OCI-M2 (cell line): ENCODE data around the gene CLIP4.

ENCODE experiments used
- DNase-seq: peaks from one replicate; lab custom pipeline; 2025; ENCODE audit not compliant: unreplicated experiment; lab: John Stamatoyannopoulos, UW

Gene CLIP4

DNA sequence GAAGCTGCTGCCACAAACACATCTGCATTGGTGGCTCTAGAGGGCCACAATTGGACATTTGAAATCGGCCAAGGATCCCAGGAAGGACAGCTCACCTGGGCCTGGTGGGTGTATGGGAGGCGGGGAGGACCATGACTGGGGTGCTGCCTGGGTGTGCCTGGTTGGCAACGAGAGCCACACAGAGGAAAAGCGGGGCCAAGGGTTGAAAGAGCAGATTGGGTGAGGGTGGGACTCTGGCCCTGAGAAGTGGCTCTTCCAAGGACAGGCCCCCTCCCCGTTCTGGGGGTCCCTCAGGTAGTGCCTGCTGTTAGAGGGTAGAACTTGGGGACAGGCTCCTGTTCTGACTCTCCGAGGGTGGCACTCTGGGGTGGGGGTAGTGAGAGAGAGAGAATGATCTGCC lies 102.9 kb downstream of the CLIP4 start:
- no peak for DNase-seq

DNA sequence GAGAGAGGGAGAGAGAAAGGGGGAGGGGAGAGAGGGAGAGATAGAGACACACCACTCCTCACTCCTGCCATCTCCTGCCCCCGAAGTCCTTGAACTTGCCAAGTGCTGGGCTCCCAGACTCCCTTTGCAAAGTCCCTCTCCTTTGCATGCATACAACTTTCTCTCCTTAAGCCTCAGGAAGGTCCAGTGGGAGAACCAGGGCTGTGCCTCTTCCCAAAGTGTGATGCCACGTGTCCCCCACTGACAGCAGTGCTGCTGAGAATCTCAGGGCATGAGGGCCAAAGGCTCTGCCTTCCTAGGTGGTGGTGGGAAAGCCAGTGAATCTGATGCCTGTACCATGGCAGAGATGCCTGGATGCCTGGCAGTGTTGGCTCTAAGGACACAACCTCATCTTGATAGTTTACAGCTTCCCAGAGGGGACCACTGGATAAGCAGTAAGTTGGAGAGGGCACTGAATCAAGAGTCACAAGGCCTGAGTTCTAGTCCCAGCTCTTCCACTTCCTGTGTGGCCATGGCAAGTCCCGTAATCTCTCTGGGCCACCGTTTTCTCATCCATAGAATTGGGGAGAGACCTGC lies 103.4 kb downstream of the CLIP4 start:
- DNase-seq = no peak

DNA sequence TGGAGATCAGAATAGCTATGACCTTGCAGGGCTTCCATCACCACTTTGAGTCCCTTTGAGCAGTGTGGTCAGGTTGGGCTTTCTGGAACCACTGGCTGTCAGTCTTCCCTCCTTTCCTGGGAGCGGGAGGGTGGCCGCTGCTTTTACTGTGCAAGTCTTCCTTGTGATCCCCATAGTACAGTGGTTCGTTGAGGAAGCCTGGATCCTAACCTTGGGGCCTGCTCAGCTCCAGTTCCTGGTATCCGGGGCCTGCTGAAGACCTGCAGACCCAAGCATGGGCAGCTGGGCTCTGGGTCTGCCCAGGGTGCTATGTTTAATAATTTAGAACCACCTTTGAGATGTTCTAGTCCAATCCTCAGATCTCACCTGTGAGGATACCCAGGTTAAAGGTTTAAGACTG lies 104.2 kb downstream of the CLIP4 start:
- no peak for DNase-seq

DNA sequence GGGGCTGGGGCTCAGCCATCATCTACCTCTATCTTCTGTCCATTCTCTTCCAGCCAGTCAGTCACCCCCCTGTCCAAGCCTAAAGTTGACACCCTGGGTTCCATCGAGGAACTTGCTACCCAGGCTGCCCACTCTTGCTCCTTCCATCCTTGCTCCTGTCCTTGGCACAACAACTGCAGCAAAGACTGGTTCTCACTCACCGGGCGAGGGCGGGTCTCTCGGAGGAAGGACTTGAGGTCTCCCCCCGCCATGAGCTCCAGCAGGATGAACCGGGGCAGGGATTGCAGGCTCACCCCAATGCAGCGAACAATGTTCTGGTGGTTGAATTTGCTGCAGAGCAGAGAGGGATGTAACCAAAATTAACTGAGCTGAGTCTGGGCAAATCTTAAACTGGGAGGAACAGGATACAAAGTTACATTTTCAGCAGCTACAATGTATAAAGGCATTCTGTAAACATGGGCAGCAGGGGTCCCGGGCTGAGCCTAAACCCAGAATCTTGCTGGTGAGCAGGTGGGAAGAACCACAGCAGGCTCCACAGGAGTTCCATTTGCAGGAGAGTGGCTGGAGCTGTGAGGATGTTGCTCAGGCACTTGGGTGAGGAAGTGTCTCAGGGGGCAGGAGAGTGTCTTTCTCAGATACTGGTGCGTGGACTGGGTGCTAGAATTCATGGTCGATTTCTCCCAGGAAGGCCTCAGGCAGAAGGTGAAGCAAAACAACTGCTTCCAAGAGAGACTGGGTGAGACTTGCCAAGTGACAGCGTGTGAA lies 105.5 kb downstream of the CLIP4 start:
- DNase-seq = no peak

DNA sequence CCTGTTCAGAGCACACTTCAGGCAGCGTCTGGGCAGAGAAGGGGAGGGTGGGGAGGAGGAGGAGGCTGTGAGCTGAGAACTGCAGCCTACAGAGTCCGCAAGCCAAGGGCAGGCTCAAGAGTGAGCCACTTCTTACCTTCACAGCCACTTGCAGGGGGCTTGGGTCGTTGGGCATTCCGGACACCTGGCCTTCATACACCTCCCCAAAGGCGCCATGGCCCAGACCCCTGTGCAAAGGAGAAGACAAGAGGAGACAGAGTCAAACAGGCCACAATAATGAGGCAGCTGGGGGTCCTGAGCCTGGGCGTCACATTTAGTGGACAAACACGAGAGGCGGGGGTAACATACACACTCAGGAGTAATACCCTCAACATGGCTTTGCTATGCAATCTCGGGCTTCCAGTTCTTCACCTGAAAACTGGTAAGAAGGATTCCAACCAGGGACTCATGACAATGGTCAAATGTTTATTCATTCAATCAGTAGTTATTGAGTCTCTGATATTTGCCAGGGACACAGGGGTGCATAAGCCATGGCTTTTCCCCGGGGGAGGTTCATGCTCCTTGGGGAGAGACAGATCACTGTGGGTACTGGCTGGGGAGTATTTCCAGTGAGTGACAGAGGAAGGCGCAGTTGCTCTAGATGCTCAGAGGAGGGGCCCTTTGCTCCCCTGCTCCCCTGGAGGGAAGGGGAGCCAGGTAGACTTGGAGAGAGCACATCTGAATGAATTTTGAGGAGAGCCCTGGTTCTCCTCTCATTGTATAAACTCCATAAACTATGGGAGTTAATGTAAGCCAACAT lies 107.4 kb downstream of the CLIP4 start:
- no peak for DNase-seq

DNA sequence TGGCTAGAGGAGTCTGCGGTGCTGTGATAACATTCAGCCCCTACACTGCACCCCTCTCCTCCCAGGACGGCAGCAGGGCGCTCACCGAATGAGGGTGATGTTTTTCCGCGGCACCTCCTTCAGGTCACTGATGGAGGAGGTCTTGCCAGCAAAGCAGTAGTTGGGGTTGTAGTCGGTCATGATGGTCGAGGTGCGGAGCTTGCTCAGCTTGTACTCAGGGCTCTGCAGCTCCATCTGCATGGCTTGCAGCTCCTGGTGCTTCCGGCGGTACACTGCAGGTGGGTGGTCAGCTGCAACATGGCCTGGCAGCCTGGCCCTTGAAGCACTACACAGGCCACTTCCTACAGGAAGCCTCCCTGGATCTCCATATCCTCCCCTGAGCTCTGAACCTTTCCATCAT lies 108.0 kb downstream of the CLIP4 start:
- no peak for DNase-seq

DNA sequence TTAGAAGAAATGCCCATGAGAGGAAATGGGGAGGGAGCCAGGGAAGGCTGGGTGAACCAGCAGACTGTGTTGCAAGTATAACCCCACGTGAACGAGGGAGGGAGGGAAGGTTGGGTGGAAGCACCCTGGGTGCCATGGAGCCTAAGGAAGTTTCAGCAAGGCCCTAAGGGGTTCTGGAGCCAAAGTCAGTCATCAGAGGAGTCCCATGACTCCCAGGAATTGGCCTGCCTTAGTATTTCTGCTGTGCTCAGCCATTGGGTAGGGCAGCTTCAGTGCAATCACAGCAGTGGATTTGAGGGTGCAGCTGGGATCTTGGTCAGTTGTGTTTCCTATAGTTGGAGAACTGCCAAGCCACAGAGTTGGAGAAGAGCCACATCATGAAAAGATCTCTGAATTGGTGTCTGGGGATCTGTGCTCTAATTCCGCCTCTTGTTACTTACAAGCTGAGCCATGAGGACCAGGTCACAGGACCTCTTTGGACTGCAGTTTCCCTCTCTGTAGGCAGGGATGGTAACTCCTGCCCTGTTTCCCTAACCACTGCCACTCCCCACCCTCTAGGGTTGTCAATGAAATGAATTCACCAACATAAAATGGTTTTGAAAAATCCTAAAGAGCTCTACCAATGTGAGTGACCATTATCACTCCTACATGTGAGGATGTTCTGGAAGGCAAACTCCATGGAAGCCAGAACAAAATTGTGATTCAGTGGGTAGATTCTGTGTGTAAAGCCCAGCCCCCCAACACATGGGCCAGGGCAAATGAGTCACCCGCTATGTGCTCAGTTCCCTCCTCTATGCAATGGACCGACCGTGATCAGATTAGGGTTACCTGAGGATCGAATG lies 108.9 kb downstream of the CLIP4 start:
- DNase-seq = no peak

DNA sequence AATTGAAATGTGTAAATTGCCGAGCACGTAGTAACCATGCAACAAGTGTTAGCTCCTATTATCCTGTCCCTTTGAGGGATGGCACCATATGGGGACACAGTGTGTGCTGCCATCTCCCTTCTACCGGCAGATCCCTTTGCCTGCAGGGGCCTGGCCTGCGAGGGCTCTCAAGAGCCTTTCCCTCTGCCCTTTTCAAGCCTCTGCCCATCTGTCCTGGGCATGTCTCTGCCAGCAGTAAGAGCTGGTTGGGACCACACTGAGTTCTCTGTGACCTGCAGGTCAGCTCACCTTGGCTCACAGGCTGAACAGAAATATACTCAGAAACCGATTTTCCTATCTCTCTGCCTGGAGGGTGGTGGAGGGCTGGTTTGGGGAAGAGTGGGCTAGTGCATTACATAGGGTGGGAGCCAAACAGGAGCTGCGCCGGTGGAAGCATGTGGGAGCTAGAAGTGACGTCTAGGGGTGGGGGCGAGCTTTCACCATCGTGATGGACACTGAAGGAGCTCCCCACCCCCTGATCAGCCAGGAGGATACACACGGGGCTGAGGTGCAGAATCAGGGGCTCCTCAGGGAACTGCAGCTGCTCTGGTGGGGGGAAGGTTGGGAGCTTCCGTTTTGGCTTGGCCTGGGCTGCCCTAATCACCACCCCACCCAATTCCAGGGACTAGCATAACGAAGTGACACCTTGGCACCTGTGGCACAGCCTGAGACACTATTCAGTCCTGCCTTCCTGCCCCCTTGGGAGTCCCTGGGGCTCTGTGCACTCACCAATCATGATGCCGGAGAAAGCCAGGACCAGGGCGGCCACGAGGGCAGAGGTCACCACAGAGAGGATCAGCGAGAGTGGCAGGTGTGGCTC lies 109.7 kb downstream of the CLIP4 start:
- no peak for DNase-seq

DNA sequence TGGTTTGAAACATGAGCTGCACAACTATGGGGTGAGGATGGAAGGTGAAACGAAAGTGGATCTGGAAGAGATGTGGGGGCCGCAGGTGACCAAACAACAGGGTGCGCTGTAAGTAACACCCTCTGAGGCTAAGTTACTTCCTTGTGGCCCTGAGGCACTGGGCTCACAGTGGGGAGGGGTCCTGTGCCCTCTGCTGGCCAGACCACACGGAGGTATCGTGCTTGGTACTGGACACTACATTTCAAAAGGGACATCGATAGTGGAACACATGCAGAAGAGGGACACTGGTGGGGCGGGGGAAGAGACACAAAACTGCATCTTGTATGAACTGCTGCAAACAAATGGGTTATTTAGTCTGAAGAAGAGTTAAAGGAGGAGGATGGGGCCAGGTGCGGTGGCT lies 110.6 kb downstream of the CLIP4 start:
- DNase-seq = no peak

DNA sequence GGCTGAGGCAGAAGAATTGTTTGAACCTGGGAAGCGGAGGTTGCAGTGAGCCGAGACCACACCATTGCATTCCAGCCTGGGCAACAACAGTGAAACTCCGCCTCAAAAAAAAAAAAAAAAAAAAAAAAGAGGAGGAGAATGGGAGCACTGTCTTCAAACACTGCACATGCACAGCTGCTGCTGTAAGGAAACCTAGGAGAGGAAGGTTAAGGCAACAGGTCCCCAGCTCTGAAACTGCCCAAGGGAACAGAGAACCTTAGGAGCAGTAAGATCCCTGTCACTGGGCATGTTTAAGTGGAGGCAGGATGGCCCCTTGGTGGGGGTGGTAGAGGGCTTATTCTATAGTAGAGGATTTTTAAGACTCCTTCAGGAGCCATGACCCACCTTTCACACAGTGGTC lies 111.2 kb downstream of the CLIP4 start:
- no peak for DNase-seq

DNA sequence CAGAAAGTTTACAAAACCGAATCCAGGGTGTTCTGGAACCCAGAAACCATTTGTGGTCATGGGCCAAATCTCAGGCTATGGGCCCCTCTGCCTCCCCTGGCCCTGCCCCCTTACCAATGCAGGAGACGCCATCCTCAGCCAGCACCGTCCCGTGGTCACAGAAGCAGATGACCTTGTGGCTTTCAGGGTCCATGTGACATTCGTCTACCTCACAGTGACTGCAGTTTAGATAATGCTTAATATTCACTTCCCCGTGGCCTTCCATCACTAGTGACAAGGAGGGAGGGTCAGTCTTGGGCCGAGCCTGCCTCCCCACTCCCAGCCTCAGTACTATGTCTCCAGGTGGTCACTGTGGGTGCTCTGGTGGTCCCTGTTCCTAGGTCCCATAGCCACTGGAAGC lies 111.6 kb downstream of the CLIP4 start:
- no peak for DNase-seq

DNA sequence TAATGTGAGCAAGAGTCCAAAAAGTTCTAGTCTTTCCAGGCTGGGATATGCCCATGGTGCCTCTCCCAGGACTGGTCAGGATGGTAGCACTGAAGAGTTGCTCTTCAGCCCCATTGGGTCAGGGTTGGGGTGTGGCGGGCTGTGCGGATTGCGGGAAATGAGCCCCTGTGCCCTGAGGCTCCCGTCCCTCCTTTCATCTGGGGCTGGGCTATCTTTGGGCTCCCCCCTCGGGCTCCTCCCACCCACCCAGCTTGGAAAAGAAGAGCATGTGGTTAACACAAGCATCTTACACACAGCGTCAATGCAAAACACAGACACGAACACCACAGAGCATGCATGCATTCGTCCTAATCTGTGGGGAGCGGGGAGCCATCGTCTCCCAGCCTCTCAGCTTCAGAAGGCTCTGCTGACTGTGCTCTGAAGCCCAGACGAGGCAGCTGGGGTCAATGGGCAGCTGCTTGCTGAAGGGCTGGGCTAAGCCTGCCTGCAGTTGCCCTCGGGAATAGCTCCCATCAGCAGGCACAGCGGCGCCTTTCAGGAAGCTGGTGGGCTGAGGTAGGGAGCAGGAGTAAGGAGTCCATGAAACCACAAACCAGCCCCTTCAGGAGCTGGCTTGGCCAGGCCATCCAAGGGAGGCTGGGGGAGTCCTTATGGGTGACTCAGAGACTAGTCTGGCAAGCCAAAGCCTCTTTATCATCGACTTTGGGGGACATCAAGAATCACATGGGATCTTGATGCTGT lies 112.9 kb downstream of the CLIP4 start:
- DNase-seq = no peak

DNA sequence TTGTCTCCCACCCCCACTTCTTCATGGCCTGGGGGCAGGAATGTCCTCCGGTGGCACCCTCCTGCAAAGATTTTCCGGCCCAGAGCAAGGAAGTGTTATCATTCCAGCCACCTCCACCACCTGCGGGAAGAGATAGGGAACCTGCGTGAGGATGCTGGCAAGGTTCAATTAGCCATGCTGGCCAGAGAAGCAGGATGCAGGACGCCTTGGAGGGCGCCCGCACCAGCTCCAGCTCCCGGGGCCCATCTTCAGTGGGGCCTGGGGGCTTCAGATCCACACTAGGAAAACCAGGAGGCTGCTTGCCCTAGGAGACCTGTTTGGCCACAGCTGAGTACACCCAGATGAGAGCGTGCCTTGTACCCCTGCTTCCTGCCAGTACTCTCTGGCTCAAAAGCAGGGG lies 113.7 kb downstream of the CLIP4 start:
- DNase-seq = no peak

DNA sequence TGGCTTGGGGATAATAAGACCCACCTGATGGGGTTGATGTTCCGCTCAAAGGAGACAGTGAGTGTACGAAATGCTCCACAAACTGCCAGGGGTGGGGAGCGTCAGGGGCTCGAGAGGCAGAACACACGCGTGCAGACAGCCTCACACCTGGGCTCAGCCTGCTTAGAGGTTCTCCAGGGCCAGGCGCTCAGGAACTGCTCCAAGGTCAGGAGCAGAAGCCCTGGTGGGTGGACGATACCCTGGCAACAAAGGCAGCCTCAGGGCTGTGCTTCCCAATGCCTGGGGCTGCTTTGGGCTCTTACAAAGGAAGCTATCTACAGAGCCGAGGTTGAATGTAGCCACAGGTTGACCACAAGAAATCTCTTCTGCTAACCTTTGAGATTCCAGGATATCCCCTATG lies 114.4 kb downstream of the CLIP4 start:
- no peak for DNase-seq

DNA sequence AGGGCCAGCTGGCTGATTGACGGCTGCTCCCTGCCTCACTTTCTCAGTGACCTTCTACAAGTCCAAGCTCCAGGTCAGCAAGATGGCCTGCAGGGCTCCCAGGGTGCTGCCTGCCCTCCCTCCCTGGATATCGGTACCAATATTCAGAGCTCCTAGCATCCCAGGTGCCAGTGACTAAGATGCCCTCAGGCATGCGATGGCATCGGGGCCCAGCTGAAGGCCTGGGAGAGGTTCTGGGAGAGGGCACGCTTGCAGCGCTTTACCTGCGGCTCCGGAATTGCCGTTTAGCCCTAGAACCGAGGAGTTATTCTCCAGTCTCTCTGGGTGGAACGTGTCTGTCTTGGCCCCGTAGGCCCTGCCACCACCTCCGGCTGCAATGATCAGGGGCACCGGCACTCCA lies 116.8 kb downstream of the CLIP4 start:
- no peak for DNase-seq

DNA sequence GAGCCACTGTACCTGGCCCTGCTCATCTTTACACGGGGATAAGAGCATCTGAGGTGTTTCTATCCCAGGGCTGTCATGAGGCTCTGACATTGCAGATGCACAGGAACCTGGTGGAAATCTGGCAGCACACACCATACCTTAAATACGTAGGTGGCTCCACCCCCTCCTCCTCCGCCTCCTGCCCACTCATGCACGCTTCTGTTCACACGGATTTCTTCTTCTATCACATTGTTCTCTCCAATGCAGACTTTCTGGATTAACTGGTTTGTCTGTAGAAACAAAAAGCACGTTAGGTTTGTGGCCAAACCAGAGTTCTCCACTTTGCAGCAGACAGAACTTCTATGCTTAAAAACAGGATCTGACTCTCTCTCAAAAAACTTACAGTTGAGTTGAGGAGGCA lies 118.2 kb downstream of the CLIP4 start:
- no peak for DNase-seq

DNA sequence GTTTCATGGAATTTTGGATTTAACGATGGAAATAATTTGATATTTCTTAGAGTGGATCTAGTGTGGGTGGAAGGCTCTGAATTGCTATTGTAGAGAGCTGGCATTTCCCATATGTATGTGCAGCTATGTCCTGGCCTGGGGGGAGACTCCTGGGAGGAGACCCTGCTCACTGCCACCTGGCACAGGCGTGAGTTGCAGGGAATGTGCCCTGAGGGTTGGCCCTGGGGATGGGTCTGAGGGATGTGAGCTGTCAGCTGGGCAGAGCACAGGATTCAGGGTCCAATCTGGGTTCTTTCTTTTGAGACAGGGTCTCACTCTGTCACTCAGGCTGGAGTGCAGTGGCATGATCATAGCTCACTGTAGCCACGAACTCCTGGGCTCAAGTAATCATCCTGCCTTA lies 120.2 kb downstream of the CLIP4 start:
- DNase-seq = no peak

DNA sequence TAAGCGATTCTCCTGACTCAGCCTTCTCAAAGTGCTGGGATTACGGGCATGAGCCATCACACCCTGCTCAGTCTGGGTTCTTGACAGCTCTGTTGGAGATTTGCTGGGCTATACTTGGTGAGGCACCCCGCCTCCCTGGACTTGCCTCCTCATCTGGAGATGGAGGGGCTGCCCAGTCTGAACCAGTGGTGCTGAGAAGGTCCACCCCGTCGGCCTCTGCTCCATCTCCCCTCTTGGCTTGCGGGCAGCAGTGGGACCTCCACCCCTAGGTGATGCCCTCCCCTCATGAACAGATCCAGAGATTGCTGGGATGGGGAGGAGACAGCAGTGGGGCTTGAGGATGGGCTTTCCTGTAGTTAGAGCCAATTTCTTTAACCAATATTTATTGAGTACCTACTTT lies 120.9 kb downstream of the CLIP4 start:
- no peak for DNase-seq

DNA sequence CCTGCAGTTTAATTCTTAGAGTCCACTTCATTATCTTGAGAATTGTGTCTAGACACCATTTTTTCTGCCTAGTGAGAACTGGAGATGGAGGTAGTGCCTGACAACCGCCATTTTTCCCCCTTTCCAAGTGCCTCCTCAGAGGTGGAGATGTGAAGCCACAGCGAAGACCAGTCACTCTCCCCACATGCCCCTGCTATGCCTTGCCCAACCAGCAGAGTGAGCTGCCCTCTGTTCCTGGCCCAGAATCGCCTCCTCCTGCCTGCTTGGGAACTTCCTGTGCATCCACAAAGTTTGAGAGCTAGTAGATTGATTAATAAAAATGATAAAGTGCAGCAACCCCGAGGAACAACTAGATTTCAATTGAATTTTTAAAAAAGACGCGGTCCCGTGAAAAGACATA lies 123.3 kb downstream of the CLIP4 start:
- DNase-seq = no peak
